GM12875 (cell line): ENCODE measurements around the gene ATP6V1C2.
"Not testable (repeated sequence)": the region's sequence is repeated elsewhere in the genome, so short reads cannot be mapped to it uniquely, and the experiment has no call there.

ENCODE experiments used
- H3K4me3 ChIP-seq: one replicate; pipeline ENCODE4 v1.5.1; 2011; ENCODE audit warnings: low read depth, low read length, control low read depth
- CTCF ChIP-seq: IDR thresholded peaks from 2 replicates; pipeline ENCODE4 v1.5.1; 2011; ENCODE audit warnings: low read depth, mild to moderate bottlenecking, control low read depth, inconsistent platforms, low read length, moderate library complexity, borderline replicate concordance; ENCODE audit not compliant: insufficient read depth

Gene ATP6V1C2

GRCh38 chr2:10798783-10799182, 77.4 kb downstream of the ATP6V1C2 start:
- H3K4me3 ChIP-seq, result no peak overlapping the region
- no peak for TF ChIP-seq CTCF

- no peak overlapping the region for H3K4me3 ChIP-seq
- no peak for TF ChIP-seq CTCF
These were observed 78.7 kb downstream of the ATP6V1C2 start for GRCh38 chr2:10800163-10800562.

- TF ChIP-seq CTCF, result no peak
- H3K4me3 ChIP-seq, result no peak overlapping the region
These were observed 81.2 kb downstream of the ATP6V1C2 start for GRCh38 chr2:10802657-10803056.

GRCh38 chr2:10805990-10806389, 84.6 kb downstream of the ATP6V1C2 start:
- H3K4me3 ChIP-seq, result not testable (repeated sequence)

GRCh38 chr2:10806543-10806942, 85.1 kb downstream of the ATP6V1C2 start:
- no peak overlapping the region for H3K4me3 ChIP-seq
- no peak for TF ChIP-seq CTCF

- peak overlapping the region; percentile 73 for H3K4me3 ChIP-seq
- no peak for TF ChIP-seq CTCF
These were observed 89.1 kb downstream of the ATP6V1C2 start for GRCh38 chr2:10810202-10811161.

GRCh38 chr2:10811517-10811916, 90.1 kb downstream of the ATP6V1C2 start:
- H3K4me3 ChIP-seq, result peak overlapping the region; percentile 73
- no peak for TF ChIP-seq CTCF
